Mesodermal cell (in vitro differentiated cells): ENCODE results near the gene KEAP1.
"Not testable (repeated sequence)": the region's sequence is repeated elsewhere in the genome, so short reads cannot be mapped to it uniquely, and the experiment has no call there.

ENCODE experiments used
- H3K27ac ChIP-seq: 2 replicates; pipeline ENCODE4 v1.7.0; 2013; ENCODE audit warnings: mild to moderate bottlenecking, low read depth, low read length, moderate library complexity; ENCODE audit not compliant: severe bottlenecking
- H3K36me3 ChIP-seq: 2 replicates; pipeline ENCODE4 v1.7.1; 2013; ENCODE audit warnings: mild to moderate bottlenecking, low read length, moderate library complexity; ENCODE audit not compliant: control insufficient read depth, insufficient read depth
- H3K4me1 ChIP-seq: one replicate; pipeline ENCODE4 v1.7.1; 2013; ENCODE audit warnings: mild to moderate bottlenecking, low read length; ENCODE audit not compliant: insufficient read depth, control insufficient read depth, poor library complexity, severe bottlenecking
- H3K4me3 ChIP-seq: 2 replicates; pipeline ENCODE4 v1.7.0; 2013; ENCODE audit warnings: low read length, control low read depth, mild to moderate bottlenecking; ENCODE audit not compliant: insufficient read depth, poor library complexity, severe bottlenecking; ENCODE audit errors: extremely low read depth
- H3K9me3 ChIP-seq: 2 replicates; pipeline ENCODE4 v1.7.1; 2013; ENCODE audit warnings: mild to moderate bottlenecking, low read length, moderate library complexity; ENCODE audit not compliant: control insufficient read depth
- WGBS, 2 experiments: methylation state at CpG; one replicate each; pipeline ENCODE4 v1.1.5; 2013; ENCODE audit warnings: missing lambda C conversion rate in 2 of 2; ENCODE audit not compliant: insufficient coverage in 2 of 2; 5-methylcytosine and 5-hydroxymethylcytosine counted together

Gene KEAP1

DNA sequence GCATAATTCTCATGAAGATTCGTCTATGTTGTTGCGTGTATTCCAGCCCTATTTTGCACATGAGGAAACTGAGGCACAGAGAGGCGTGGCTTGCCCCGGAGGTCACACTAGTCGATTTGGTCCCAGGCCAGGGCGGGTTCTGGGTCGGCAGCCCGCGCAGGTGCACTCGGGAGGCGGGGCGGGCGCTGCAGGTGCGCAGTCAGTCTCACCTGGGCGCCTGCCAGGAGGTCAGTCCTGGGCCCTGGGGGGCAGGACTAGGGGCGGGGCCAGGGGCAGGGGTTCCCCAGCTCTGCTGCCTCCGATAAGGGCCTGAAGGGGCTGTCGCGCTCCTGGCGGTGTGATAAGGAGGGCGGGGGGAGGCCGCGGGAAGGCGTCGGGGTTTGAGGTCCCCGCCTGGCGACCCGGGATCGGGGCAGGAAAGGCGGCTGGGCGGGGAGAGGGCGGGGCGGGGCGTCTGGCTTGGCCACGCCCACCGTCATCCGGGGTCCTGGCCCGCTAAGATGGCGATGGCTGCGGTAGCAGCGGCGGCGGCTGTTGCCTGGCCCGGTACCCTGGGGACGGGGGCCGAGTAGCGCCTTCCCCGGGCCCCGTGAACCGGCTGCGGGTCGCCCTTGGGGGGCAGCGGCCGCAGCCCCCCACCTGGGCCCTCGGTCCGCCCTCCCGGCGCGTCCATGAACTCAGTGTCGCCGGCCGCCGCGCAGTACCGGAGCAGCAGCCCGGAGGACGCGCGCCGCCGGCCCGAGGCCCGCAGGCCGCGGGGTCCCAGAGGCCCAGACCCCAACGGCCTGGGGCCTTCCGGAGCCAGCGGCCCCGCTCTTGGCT is 40.5 kb upstream of the KEAP1 start, which contains the start of gene ATG4D:
TSS of gene ATG4D (plus strand) at position 485 of the 822 bp plus-strand sequence. CDS start at position 672, 187 bp downstream.
- Histone ChIP-seq H3K9me3 (no peaks in the 10 kb centered on the region), H3K27ac (no peak within 1 kb of the TSS), H3K4me3 (peak within 1 kb of the TSS; percentile 80), H3K36me3 (peaks cover 18% of the 10 kb centered on the region), H3K4me1 (no peaks in the 10 kb centered on the region)
- 3% methylated on average over 47 to 64 of the region's 79 CpGs for WGBS, 2 experiments

DNA sequence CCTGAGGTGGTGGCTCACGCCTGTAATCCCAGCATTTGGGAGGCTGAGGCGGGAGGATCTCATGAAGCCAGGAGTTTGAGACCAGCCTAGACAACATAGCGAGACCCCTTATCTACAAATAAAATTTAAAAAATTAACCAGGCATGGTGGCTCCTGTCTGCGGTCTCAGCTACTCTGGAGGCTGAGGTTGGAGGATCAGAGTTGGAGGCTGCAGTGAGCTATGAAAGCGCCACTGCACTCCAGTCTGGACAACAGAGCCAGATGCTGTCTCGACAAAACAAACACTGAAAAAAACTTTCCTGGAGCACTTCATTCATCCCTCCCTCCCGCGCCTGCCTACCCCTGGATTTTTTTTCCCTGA is 39.9 kb upstream of the KEAP1 start:
- H3K4me1 ChIP-seq, result no peaks in the 10 kb centered on the region
- H3K4me3 ChIP-seq, result peak overlapping the region; percentile 80
- no peaks in the 10 kb centered on the region for H3K9me3 ChIP-seq
- peaks cover 12% of the 10 kb centered on the region for H3K36me3 ChIP-seq
- 71% methylated on average over 6 to 7 of the region's 8 CpGs for WGBS, 2 experiments
- no peak overlapping the region for H3K27ac ChIP-seq

DNA sequence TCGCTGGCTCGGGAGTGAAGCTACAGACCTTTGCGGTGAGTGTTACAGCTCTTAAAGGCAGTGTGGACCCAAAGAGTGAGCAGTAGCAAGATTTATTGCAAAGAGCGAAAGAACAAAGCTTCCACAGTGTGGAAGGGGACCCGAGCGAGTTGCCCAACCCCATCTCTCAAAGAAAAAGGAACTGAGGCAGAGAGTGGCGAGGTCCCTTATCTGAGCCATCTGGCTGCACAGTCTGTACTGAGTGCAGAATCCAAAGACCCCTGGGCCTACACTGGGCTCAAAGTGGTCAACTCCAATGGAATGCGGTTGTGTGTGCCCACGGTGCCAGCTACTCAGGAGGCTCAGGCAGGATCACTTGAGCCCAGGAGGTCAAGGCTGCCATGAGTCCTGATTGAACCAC is 35.9 kb upstream of the KEAP1 start:
- not testable (repeated sequence) for H3K4me1 ChIP-seq, H3K36me3 ChIP-seq, H3K4me3 ChIP-seq, H3K9me3 ChIP-seq, H3K27ac ChIP-seq
- WGBS, 2 experiments, result 79 to 84% methylated on average over 5 to 7 of the region's 9 CpGs

DNA sequence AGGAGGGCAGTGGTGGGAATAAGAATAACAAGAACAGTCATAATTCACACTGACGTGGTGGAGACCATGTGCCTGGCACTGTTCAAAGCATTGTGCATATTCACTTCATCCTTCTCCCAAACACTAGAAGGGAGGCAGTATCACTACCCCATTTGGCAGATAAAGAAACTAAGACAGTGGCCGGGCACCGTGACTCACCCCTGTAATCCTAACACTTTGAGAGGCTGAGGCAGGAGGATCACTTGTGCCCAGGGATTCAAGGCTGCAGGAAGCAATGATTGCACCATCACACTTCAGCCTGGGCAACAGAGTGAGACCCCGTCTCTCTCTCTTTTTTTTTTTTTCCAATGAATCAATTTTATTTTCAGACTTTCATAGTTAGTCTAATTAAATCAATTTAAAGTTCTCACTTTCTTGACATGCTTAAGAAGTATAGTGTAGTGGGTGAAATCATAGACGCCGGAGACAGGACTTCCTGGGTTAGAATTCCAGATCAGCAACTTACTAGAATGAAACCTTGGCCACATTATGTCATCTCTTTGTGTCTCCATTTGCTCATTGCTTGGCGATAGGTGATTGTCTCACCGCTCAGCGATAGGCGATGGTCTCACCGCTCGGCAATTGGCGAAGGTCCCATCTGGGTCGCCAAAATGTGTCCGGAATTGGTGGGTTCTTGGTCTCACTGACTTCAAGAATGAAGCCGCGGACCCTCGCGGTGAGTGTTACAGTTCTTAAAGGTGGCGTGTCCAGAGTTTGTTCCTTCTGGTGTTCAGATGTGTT is 35.2 kb upstream of the KEAP1 start:
- no peaks in the 10 kb centered on the region for H3K36me3 ChIP-seq
- WGBS, 2 experiments, result 85 to 88% methylated on average over 13 to 14 of the region's 20 CpGs
- no peak overlapping the region for H3K27ac ChIP-seq
- H3K9me3 ChIP-seq, result no peaks in the 10 kb centered on the region
- no peak overlapping the region for H3K4me3 ChIP-seq
- H3K4me1 ChIP-seq, result no peaks in the 10 kb centered on the region

DNA sequence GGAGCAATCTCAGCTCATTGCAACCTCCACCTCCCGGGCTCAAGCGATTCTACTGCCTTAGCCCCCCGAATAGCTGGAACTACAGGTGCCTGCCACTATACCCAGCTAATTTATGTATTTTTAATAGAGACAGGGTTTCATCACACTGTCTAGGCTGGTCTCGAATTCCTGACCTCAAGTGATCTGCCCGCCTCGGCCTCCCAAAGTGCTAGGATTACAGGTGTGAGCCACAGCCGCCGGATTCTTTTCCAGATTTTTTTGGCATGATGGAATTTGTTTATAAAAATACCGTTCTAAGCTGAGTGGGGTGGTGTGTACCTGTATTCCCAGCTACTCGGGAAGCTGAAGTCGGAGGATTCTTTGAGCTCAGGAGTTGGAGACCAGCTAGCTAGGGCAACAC is 34.5 kb upstream of the KEAP1 start:
- 82% methylated on average over 6 to 9 of the region's 11 CpGs for WGBS, 2 experiments
- H3K9me3 ChIP-seq, result no peaks in the 10 kb centered on the region
- H3K4me3 ChIP-seq, result no peak overlapping the region
- no peaks in the 10 kb centered on the region for H3K4me1 ChIP-seq
- no peak overlapping the region for H3K27ac ChIP-seq
- H3K36me3 ChIP-seq, result no peaks in the 10 kb centered on the region

DNA sequence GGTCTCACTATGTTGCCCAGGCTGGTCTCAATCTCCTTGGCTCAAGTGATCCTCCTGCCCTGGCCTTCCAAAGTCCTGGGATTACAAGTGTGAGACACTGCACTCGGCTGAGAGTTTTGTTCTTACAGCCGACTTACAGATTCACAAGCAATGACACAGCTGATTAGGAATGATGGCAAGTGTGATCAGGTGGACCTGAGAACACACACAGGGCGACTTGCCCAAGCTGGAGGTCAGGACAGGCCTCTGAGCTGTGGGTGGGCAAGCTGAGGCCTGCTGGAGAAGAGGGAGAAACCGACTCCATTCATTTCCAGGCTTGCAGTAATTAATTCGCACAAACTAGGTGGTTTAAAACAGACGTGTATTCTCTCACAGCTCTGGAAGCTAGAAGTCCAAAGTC is 32.5 kb upstream of the KEAP1 start:
- Histone ChIP-seq H3K4me3 (no peak overlapping the region), H3K9me3 (no peaks in the 10 kb centered on the region), H3K36me3 (no peaks in the 10 kb centered on the region), H3K4me1 (no peaks in the 10 kb centered on the region), H3K27ac (no peak overlapping the region)
- WGBS, 2 experiments, result 86 to 94% methylated on average over 5 to 6 of the region's 6 CpGs

DNA sequence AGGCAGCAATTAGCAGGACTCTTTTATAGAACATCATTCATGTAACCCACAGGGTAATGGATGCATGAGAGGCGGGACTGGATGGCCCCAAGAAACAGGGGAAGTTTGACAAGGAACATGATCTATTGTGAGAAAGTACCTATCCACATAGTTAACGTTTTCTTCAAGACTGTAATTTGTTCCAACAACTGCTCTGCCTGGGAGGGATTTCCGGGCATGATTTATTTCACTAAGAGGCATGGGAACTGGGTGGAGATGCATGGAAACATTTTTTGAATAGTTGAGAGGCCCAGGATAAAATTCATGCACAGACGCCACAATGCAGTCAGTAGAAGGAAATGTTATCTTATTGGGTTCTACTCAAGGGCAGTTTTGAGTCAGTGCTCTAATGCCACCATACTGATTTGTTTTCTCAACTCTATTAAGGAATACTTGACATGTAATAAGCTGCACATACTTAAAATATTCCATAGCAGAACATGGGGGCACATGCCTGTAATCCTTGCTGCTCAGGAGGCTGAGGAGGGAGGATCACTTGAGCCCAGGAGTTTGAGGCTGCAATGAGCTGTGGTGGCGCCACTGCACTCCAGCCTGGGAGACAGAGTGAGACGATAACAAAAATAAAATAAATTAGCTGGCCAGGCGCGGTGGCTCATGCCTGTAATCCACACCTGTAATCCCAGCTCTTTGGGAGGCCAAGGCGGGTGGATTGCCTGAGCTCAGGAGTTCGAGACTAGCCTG is 30.7 kb upstream of the KEAP1 start:
- Histone ChIP-seq H3K9me3 (no peaks in the 10 kb centered on the region), H3K4me3 (no peak overlapping the region), H3K4me1 (no peaks in the 10 kb centered on the region), H3K27ac (no peak overlapping the region), H3K36me3 (no peaks in the 10 kb centered on the region)
- WGBS, 2 experiments, result 84 to 89% methylated on average over 8 of the region's 10 CpGs

DNA sequence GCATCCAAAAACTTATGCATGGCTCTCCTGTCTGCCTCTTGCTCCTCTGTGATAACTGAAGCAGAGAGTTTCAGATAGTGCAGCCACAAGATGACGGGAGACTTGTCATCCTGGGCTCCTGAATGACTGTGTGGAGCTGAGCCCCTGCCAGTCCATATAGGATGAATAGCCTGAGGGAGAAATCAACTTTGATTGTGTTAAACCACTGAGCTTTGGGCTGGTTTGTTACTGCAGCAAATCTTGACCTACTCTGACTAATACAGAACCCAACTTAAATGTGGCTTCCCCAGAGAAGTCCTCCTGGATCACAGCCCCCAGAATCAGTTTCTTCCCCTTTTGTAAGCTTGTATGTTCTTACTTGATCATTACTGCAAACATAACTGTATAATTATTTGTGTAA is 29.3 kb upstream of the KEAP1 start:
- H3K4me1 ChIP-seq, result no peaks in the 10 kb centered on the region
- no peak overlapping the region for H3K4me3 ChIP-seq
- no peaks in the 10 kb centered on the region for H3K36me3 ChIP-seq
- H3K9me3 ChIP-seq, result no peaks in the 10 kb centered on the region
- H3K27ac ChIP-seq, result no peak overlapping the region
- WGBS, 2 experiments, result 100% methylated on average over 1 of the region's 1 CpG; no CpG with 5 or more reads in 1 of the 2 experiments

DNA sequence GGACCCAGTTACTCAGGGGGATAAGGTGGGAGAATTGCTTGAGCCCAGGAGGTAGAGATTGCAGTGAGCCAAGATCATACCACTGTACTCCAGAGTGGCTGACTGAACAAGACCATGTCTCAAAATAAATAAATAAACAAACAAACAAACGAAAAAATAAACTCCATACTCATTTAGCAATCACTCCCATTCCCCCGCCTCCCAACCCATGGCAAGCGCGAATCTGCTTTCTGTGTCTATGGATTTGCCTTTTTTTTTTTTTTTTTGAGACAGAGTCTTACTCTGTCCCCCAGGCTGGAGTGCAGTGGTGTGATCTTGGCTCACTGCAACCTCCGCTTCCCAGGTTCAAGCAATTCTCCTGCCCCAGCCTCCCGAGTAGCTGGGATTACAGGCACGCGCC is 23.7 kb upstream of the KEAP1 start:
- H3K9me3 ChIP-seq, H3K27ac ChIP-seq, H3K36me3 ChIP-seq, H3K4me3 ChIP-seq, H3K4me1 ChIP-seq: not testable (repeated sequence)
- WGBS, 2 experiments, result 80 to 86% methylated on average over 3 to 5 of the region's 8 CpGs

DNA sequence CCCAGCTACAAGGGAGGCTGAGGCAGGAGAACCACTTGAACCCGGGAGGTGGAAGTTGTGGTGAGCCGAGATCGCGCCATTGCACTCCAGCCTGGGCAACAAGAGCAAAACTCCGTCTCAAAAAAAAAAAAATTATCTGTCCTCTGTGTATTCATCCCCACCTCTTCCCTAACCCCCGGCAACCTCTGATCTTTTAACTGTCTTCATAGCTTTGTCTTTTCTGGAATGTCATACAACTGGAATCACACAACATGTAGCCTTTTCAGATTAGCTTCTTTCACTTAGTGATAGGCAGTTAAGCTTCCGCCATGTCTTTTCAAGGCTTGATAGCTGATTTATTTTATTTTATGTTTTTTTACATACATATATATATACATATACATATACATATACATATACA is 22.5 kb upstream of the KEAP1 start:
- H3K4me3 ChIP-seq, result no peak overlapping the region
- no peaks in the 10 kb centered on the region for H3K36me3 ChIP-seq
- WGBS, 2 experiments, result 91 to 96% methylated on average over 6 of the region's 7 CpGs
- no peaks in the 10 kb centered on the region for H3K4me1 ChIP-seq
- H3K9me3 ChIP-seq, result no peaks in the 10 kb centered on the region
- H3K27ac ChIP-seq, result no peak overlapping the region
